Liver (tissue), 3 donors: ENCODE results near the gene CUL3.
"Not testable (repeated sequence)": the region's sequence is repeated elsewhere in the genome, so short reads cannot be mapped to it uniquely, and the experiment has no call there.

Experiments used
- GABPA ChIP-seq, 2 donors: IDR thresholded peaks in 1 of 2; conservative IDR thresholded peaks in 1 of 2; 2 replicates each; pipeline ENCODE4 v1.6.1; 2016; ENCODE audit warnings: antibody characterized with exemption in 2 of 2, mild to moderate bottlenecking in 1 of 2, moderate library complexity in 1 of 2
- RAD21 ChIP-seq, 2 donors: IDR thresholded peaks; 2 replicates each; pipeline ENCODE4 v1.6.1; 2016; ENCODE audit warnings: antibody characterized with exemption in 2 of 2, mild to moderate bottlenecking in 2 of 2
- YY1 ChIP-seq: IDR thresholded peaks from 2 replicates; pipeline ENCODE4 v1.6.1; 2016; ENCODE audit warnings: antibody characterized with exemption, mild to moderate bottlenecking
- TF ChIP-seq, protein P1 (sequence below): fragments of 150-350 bp; IDR thresholded peaks from 2 replicates; pipeline ENCODE4 v1.5.1; 2017; ENCODE audit warnings: improper control_type of control experiment, low read depth, low read length; ENCODE audit not compliant: missing input control
- TF ChIP-seq, protein P2 (sequence below): IDR thresholded peaks from 2 replicates; pipeline ENCODE4 v1.6.1; 2016; ENCODE audit warnings: antibody characterized with exemption, mild to moderate bottlenecking
- donor health status: healthy.
- donor health status: healthy.

GRCh38 chr2:224485081-224486014, 99.8 kb downstream of the CUL3 start:
- TF ChIP-seq, protein P1, sequence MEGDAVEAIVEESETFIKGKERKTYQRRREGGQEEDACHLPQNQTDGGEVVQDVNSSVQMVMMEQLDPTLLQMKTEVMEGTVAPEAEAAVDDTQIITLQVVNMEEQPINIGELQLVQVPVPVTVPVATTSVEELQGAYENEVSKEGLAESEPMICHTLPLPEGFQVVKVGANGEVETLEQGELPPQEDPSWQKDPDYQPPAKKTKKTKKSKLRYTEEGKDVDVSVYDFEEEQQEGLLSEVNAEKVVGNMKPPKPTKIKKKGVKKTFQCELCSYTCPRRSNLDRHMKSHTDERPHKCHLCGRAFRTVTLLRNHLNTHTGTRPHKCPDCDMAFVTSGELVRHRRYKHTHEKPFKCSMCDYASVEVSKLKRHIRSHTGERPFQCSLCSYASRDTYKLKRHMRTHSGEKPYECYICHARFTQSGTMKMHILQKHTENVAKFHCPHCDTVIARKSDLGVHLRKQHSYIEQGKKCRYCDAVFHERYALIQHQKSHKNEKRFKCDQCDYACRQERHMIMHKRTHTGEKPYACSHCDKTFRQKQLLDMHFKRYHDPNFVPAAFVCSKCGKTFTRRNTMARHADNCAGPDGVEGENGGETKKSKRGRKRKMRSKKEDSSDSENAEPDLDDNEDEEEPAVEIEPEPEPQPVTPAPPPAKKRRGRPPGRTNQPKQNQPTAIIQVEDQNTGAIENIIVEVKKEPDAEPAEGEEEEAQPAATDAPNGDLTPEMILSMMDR: not testable (repeated sequence)
- TF ChIP-seq YY1; GABPA (IDR thresholded peaks at IDR 0.05 in 1 of 2, conservative IDR thresholded peaks at IDR 0.05 in 1 of 2); RAD21 (IDR thresholded peaks at IDR 0.05): not testable (repeated sequence)
- TF ChIP-seq, protein P2, sequence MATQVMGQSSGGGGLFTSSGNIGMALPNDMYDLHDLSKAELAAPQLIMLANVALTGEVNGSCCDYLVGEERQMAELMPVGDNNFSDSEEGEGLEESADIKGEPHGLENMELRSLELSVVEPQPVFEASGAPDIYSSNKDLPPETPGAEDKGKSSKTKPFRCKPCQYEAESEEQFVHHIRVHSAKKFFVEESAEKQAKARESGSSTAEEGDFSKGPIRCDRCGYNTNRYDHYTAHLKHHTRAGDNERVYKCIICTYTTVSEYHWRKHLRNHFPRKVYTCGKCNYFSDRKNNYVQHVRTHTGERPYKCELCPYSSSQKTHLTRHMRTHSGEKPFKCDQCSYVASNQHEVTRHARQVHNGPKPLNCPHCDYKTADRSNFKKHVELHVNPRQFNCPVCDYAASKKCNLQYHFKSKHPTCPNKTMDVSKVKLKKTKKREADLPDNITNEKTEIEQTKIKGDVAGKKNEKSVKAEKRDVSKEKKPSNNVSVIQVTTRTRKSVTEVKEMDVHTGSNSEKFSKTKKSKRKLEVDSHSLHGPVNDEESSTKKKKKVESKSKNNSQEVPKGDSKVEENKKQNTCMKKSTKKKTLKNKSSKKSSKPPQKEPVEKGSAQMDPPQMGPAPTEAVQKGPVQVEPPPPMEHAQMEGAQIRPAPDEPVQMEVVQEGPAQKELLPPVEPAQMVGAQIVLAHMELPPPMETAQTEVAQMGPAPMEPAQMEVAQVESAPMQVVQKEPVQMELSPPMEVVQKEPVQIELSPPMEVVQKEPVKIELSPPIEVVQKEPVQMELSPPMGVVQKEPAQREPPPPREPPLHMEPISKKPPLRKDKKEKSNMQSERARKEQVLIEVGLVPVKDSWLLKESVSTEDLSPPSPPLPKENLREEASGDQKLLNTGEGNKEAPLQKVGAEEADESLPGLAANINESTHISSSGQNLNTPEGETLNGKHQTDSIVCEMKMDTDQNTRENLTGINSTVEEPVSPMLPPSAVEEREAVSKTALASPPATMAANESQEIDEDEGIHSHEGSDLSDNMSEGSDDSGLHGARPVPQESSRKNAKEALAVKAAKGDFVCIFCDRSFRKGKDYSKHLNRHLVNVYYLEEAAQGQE: not testable (repeated sequence)
